PC-9 (cell line): ENCODE measurements around the gene MAMLD1.

ENCODE experiments used
- EZH2 ChIP-seq: fragments of 200-600 bp; sonication (generic); IDR thresholded peaks from 2 replicates; pipeline ENCODE4 v1.8.0; 2017; ENCODE audit warnings: antibody characterized with exemption, low read depth
- TF ChIP-seq, protein P1 (sequence below): fragments of 200-600 bp; sonication (generic); conservative IDR thresholded peaks from 2 replicates; pipeline ENCODE4 v1.6.1; 2017; ENCODE audit warnings: mixed run types, antibody characterized with exemption, mild to moderate bottlenecking, moderate library complexity

DNA sequence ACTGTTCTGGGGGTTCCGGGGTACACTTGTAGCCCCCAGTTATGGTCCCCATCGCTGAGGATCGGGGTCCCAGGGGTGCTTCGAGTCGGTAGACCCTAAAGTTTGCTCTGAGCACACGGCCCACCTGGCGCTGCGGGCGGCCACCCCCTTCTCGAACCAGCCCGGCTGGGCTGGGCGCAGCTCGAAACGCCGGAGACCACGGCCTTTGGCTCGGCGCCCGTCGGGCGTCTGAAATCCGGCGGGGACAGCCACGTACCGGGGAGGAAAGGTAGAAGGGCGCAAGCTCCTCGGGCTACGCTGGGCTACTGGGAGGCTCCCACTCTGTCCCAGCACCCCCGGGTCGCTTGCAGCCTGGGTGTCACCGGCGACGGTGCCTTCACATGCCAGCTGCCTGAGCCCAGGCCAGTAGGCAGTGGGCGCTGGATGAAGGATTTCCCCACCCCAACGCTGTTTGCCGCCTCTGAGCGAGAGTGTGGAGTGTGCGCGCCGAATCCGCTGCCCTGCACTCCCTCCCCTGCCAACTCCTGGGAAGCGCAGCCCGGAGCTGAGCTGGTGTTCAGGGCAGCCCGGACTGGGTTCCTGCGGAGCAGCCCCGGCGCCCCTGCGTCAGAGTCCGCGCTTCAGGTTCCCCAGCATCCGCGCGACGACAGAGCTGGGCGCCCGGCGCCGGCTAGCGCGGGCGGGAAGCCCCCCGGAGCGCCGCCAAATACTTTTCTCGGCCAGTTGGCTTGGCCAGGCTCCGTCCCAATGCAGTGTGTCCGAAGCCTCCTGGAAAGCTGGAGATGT, 637 bp downstream of the MAMLD1 start:
- TF ChIP-seq, protein P1, sequence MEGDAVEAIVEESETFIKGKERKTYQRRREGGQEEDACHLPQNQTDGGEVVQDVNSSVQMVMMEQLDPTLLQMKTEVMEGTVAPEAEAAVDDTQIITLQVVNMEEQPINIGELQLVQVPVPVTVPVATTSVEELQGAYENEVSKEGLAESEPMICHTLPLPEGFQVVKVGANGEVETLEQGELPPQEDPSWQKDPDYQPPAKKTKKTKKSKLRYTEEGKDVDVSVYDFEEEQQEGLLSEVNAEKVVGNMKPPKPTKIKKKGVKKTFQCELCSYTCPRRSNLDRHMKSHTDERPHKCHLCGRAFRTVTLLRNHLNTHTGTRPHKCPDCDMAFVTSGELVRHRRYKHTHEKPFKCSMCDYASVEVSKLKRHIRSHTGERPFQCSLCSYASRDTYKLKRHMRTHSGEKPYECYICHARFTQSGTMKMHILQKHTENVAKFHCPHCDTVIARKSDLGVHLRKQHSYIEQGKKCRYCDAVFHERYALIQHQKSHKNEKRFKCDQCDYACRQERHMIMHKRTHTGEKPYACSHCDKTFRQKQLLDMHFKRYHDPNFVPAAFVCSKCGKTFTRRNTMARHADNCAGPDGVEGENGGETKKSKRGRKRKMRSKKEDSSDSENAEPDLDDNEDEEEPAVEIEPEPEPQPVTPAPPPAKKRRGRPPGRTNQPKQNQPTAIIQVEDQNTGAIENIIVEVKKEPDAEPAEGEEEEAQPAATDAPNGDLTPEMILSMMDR: no peak
- TF ChIP-seq EZH2: no peak
